Diencephalon (tissue), 1 donor: ENCODE measurements around the gene OTX2. TPM values are rescaled to one million over a fixed set of nuclear protein-coding genes. Genes with fewer than 3 reads are reported as not detected.

Experiments used
- small RNA-seq: library from RNA; depleted of rRNA; stranded (forward); fragments of <200 nt; gene quantifications from one replicate; pipeline ENCODE3, GENCODE V24; 2014
- total RNA-seq: library from RNA; depleted of rRNA; stranded (reverse); fragments of >200 nt; gene quantifications from one replicate; pipeline ENCODE4 v1.2.3, GENCODE V29; 2014

Gene OTX2
- 17.1 TPM for total RNA-seq

DNA sequence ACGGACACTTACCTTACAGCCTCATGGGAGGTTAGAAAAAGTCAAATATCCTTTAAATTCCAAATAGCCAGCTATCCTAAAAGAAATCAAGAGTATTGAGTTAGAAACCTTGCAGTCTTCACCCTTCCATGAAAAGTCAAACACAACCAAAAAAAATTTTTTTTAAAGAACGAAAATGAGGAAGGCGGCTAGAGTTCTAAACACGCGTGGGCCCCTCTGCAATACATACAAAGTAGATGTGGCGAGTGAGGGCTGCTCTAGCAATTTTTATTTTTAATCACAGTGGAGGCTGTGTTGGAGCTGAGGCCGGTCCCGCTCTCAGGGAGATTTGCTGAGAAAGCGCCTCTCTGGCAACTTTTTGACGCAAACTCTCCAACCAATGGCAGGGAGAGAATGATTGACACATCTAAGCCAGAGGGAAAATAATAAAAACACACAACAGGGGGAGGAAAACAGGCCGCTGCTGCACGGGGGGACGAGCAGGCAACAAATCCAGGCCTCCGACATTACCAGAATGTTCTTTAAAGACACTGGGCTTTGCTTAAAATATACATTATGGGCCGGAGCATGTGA lies at the start of gene OTX2:
OTX2 (minus strand) TSS at position 333 of the 573 bp plus-strand sequence. CDS start 5,023 bp downstream, outside the sequence.

Small RNA genes within 50 kb of the gene (small RNA-seq; reads per million reads assigned to genes)
- gene RN7SL461P, result not detected
- gene RNU6-1204P, result not detected

Other genes starting within 250 kb of the OTX2 start
- 25.6 TPM for gene TMEM260, start 230.7 kb downstream of the OTX2 start, total RNA-seq